ENCODE results near the gene GPR17. TPM values are rescaled to one million over a fixed set of nuclear protein-coding genes. Genes with fewer than 3 reads are reported as not detected.

GPR17 gene
- total and polyA plus RNA-seq, 2 donors = under 0.01 to 0.07 TPM

GRCh38 chr2:127612111-127612822, 33.7 kb upstream of the GPR17 start:
- DNase-seq (ENCODE audit: low read depth in 6 of 9, low spot score in 9 of 9) = no peak
- H3K9me3 ChIP-seq (ENCODE audit: control insufficient read depth in 2 of 2, insufficient read depth in 1 of 2, low read length in 1 of 2) = peaks cover 2 to 19% of the 10 kb centered on the region in 2 donors
- no peaks in the 10 kb centered on the region for H3K27me3 ChIP-seq (ENCODE audit: control insufficient read depth in 2 of 2, insufficient read depth in 1 of 2, low read length in 1 of 2)
- H3K4me3 ChIP-seq (ENCODE audit: low read length in 2 of 2) = no peak overlapping the region
- H3K27ac ChIP-seq (ENCODE audit: low read depth in 1 of 2, low read length in 1 of 2) = no peak overlapping the region
- H3K4me1 ChIP-seq (ENCODE audit: control insufficient read depth in 2 of 2, insufficient read depth in 2 of 2, low read length in 2 of 2) = peaks cover 38 to 59% of the 10 kb centered on the region in 2 donors
- 97% methylated on average over 13 of the region's 13 CpGs for WGBS
- H3K36me3 ChIP-seq (ENCODE audit: control insufficient read depth in 2 of 2, insufficient read depth in 2 of 2, low read length in 1 of 2) = no peaks in the 10 kb centered on the region

- Histone ChIP-seq H3K36me3 (ENCODE audit: control insufficient read depth in 2 of 2, insufficient read depth in 2 of 2, low read length in 1 of 2) (no peaks in the 10 kb centered on the region), H3K4me1 (ENCODE audit: control insufficient read depth in 2 of 2, insufficient read depth in 2 of 2, low read length in 2 of 2) (peaks cover 34 to 57% of the 10 kb centered on the region in 2 donors), H3K27ac (ENCODE audit: low read depth in 1 of 2, low read length in 1 of 2) (peak overlapping the region in 1 of 2 donors; percentile 87), H3K27me3 (ENCODE audit: control insufficient read depth in 2 of 2, insufficient read depth in 1 of 2, low read length in 1 of 2) (no peaks in the 10 kb centered on the region), H3K4me3 (ENCODE audit: low read length in 2 of 2) (no peak overlapping the region), H3K9me3 (ENCODE audit: control insufficient read depth in 2 of 2, insufficient read depth in 1 of 2, low read length in 1 of 2) (peaks cover 2 to 19% of the 10 kb centered on the region in 2 donors)
- 99% methylated on average over 2 of the region's 2 CpGs for WGBS
- no peak for DNase-seq (ENCODE audit: low read depth in 6 of 9, low spot score in 9 of 9)
Observed at GRCh38 chr2:127614246-127614645, 31.7 kb upstream of the GPR17 start.

- Histone ChIP-seq H3K4me3 (ENCODE audit: low read length in 2 of 2) (no peak overlapping the region), H3K9me3 (ENCODE audit: control insufficient read depth in 2 of 2, insufficient read depth in 1 of 2, low read length in 1 of 2) (peaks cover 2 to 19% of the 10 kb centered on the region in 2 donors), H3K4me1 (ENCODE audit: control insufficient read depth in 2 of 2, insufficient read depth in 2 of 2, low read length in 2 of 2) (peaks cover 35 to 57% of the 10 kb centered on the region in 2 donors), H3K36me3 (ENCODE audit: control insufficient read depth in 2 of 2, insufficient read depth in 2 of 2, low read length in 1 of 2) (no peaks in the 10 kb centered on the region), H3K27me3 (ENCODE audit: control insufficient read depth in 2 of 2, insufficient read depth in 1 of 2, low read length in 1 of 2) (no peaks in the 10 kb centered on the region), H3K27ac (ENCODE audit: low read depth in 1 of 2, low read length in 1 of 2) (peak overlapping the region; percentile 36 to 87)
- 92% methylated on average over 3 of the region's 3 CpGs for WGBS
- no peak for DNase-seq (ENCODE audit: low read depth in 6 of 9, low spot score in 9 of 9)
Observed at GRCh38 chr2:127614731-127615130, 31.2 kb upstream of the GPR17 start.

GRCh38 chr2:127615511-127616166, 30.3 kb upstream of the GPR17 start:
- peak in 7 of 9 donors; percentile 47 to 86 (median 60) for DNase-seq (ENCODE audit: low read depth in 6 of 9, low spot score in 9 of 9)
- WGBS = 7% methylated on average over 18 of the region's 18 CpGs
- no peaks in the 10 kb centered on the region for H3K27me3 ChIP-seq (ENCODE audit: control insufficient read depth in 2 of 2, insufficient read depth in 1 of 2, low read length in 1 of 2)
- H3K4me3 ChIP-seq (ENCODE audit: low read length in 2 of 2) = no peak overlapping the region
- H3K36me3 ChIP-seq (ENCODE audit: control insufficient read depth in 2 of 2, insufficient read depth in 2 of 2, low read length in 1 of 2) = no peaks in the 10 kb centered on the region
- peak overlapping the region; percentile 87 to 88 for H3K27ac ChIP-seq (ENCODE audit: low read depth in 1 of 2, low read length in 1 of 2)
- H3K9me3 ChIP-seq (ENCODE audit: control insufficient read depth in 2 of 2, insufficient read depth in 1 of 2, low read length in 1 of 2) = peaks cover 2 to 19% of the 10 kb centered on the region in 2 donors
- H3K4me1 ChIP-seq (ENCODE audit: control insufficient read depth in 2 of 2, insufficient read depth in 2 of 2, low read length in 2 of 2) = peaks cover 37 to 59% of the 10 kb centered on the region in 2 donors

- no peak for DNase-seq (ENCODE audit: low read depth in 6 of 9, low spot score in 9 of 9)
- WGBS = 74% methylated on average over 7 of the region's 7 CpGs
Observed at GRCh38 chr2:127618551-127619202, 27.3 kb upstream of the GPR17 start.

GRCh38 chr2:127619203-127619590, 26.8 kb upstream of the GPR17 start:
- 95% methylated on average over 6 of the region's 6 CpGs for WGBS
- DNase-seq (ENCODE audit: low read depth in 6 of 9, low spot score in 9 of 9) = no peak
- H3K4me1 ChIP-seq (ENCODE audit: control insufficient read depth in 2 of 2, insufficient read depth in 2 of 2, low read length in 2 of 2) = peaks cover 37 to 74% of the 10 kb centered on the region in 2 donors

More at GRCh38 chr2:127618551-127619202, 27.3 kb upstream of the GPR17 start:
- H3K4me3 ChIP-seq (ENCODE audit: low read length in 2 of 2) = no peak overlapping the region
- peaks cover 37 to 73% of the 10 kb centered on the region in 2 donors for H3K4me1 ChIP-seq (ENCODE audit: control insufficient read depth in 2 of 2, insufficient read depth in 2 of 2, low read length in 2 of 2)
- H3K36me3 ChIP-seq (ENCODE audit: control insufficient read depth in 2 of 2, insufficient read depth in 2 of 2, low read length in 1 of 2) = no peaks in the 10 kb centered on the region
- no peak overlapping the region for H3K27ac ChIP-seq (ENCODE audit: low read depth in 1 of 2, low read length in 1 of 2)
- H3K9me3 ChIP-seq (ENCODE audit: control insufficient read depth in 2 of 2, insufficient read depth in 1 of 2, low read length in 1 of 2) = peaks cover 0 to 4% of the 10 kb centered on the region in 2 donors
- no peaks in the 10 kb centered on the region for H3K27me3 ChIP-seq (ENCODE audit: control insufficient read depth in 2 of 2, insufficient read depth in 1 of 2, low read length in 1 of 2)

GRCh38 chr2:127619877-127620705, 25.9 kb upstream of the GPR17 start:
- Histone ChIP-seq H3K36me3 (ENCODE audit: control insufficient read depth in 2 of 2, insufficient read depth in 2 of 2, low read length in 1 of 2) (no peaks in the 10 kb centered on the region), H3K9me3 (ENCODE audit: control insufficient read depth in 2 of 2, insufficient read depth in 1 of 2, low read length in 1 of 2) (peaks cover 0 to 4% of the 10 kb centered on the region in 2 donors), H3K27me3 (ENCODE audit: control insufficient read depth in 2 of 2, insufficient read depth in 1 of 2, low read length in 1 of 2) (peaks cover 0 to 5% of the 10 kb centered on the region in 2 donors), H3K27ac (ENCODE audit: low read depth in 1 of 2, low read length in 1 of 2) (no peak overlapping the region), H3K4me3 (ENCODE audit: low read length in 2 of 2) (no peak overlapping the region), H3K4me1 (ENCODE audit: control insufficient read depth in 2 of 2, insufficient read depth in 2 of 2, low read length in 2 of 2) (peaks cover 30 to 67% of the 10 kb centered on the region in 2 donors)
- peak in 1 of 9 donors; percentile 47 for DNase-seq (ENCODE audit: low read depth in 6 of 9, low spot score in 9 of 9)
- whole genome bisulfite sequencing = 51% methylated on average over 16 of the region's 16 CpGs

More at GRCh38 chr2:127619203-127619590, 26.8 kb upstream of the GPR17 start:
- Histone ChIP-seq H3K4me3 (ENCODE audit: low read length in 2 of 2) (no peak overlapping the region), H3K36me3 (ENCODE audit: control insufficient read depth in 2 of 2, insufficient read depth in 2 of 2, low read length in 1 of 2) (no peaks in the 10 kb centered on the region), H3K27ac (ENCODE audit: low read depth in 1 of 2, low read length in 1 of 2) (no peak overlapping the region), H3K27me3 (ENCODE audit: control insufficient read depth in 2 of 2, insufficient read depth in 1 of 2, low read length in 1 of 2) (no peaks in the 10 kb centered on the region), H3K9me3 (ENCODE audit: control insufficient read depth in 2 of 2, insufficient read depth in 1 of 2, low read length in 1 of 2) (peaks cover 0 to 4% of the 10 kb centered on the region in 2 donors)

- 54% methylated on average over 3 of the region's 3 CpGs for WGBS
- H3K9me3 ChIP-seq (ENCODE audit: control insufficient read depth in 2 of 2, insufficient read depth in 1 of 2, low read length in 1 of 2) = peaks cover 0 to 4% of the 10 kb centered on the region in 2 donors
- no peak overlapping the region for H3K27ac ChIP-seq (ENCODE audit: low read depth in 1 of 2, low read length in 1 of 2)
- no peak overlapping the region for H3K4me3 ChIP-seq (ENCODE audit: low read length in 2 of 2)
- H3K36me3 ChIP-seq (ENCODE audit: control insufficient read depth in 2 of 2, insufficient read depth in 2 of 2, low read length in 1 of 2) = no peaks in the 10 kb centered on the region
- no peak for DNase-seq (ENCODE audit: low read depth in 6 of 9, low spot score in 9 of 9)
- peaks cover 23 to 62% of the 10 kb centered on the region in 2 donors for H3K4me1 ChIP-seq (ENCODE audit: control insufficient read depth in 2 of 2, insufficient read depth in 2 of 2, low read length in 2 of 2)
- peaks cover 0 to 6% of the 10 kb centered on the region in 2 donors for H3K27me3 ChIP-seq (ENCODE audit: control insufficient read depth in 2 of 2, insufficient read depth in 1 of 2, low read length in 1 of 2)
Observed at GRCh38 chr2:127620866-127621265, 25.1 kb upstream of the GPR17 start.
